ENCODE measurements around the gene STARD4. TPM values are rescaled to one million over a fixed set of nuclear protein-coding genes. Genes with fewer than 3 reads are reported as not detected.
A peak's percentile ranks its signal among the peaks of the same experiment; 100 is the strongest.

STARD4 gene
- total and polyA plus RNA-seq, 9 of the 15 experiments (the other 6 are each of a cell fraction or from before 2014, with no cell fraction given), result 28.4 to 88.0 (median 34.0) TPM

DNA sequence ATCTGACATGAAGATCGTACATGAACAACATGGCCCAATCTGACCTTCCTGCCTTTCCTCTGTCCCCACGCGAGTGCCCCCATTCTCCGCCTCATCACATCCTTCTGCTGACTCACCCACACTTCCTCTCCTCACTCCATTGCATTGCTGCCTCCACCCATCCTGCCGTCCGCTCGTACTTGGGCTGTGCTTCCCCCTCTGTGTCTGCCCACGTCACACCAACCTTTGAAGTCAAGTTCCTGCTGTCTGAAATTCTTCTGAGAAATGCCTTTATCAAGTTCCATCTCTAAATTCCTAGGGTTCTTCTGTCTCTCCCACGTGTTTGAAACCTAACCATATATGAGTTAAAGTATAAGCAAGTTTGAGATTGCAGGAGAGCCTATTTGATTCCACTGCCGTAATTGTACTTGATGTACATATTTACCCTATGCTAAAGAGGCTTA, 18.0 kb upstream of the STARD4 start (continued):
- TF ChIP-seq, protein P1, sequence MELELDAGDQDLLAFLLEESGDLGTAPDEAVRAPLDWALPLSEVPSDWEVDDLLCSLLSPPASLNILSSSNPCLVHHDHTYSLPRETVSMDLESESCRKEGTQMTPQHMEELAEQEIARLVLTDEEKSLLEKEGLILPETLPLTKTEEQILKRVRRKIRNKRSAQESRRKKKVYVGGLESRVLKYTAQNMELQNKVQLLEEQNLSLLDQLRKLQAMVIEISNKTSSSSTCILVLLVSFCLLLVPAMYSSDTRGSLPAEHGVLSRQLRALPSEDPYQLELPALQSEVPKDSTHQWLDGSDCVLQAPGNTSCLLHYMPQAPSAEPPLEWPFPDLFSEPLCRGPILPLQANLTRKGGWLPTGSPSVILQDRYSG (tag; conservative IDR thresholded peaks at IDR 0.05; ENCODE audit: low read depth), result 0 out of 2 replicates have a peak, but pooled peaks have one; percentile 34
- TF ChIP-seq ZNF324 (CRISPR knock-in tag; IDR thresholded peaks at IDR 0.05) (no peak), CHD4 (IDR thresholded peaks at IDR 0.05; ENCODE audit: insufficient read depth, insufficient replicate concordance, low read depth, low read length, poor library complexity, severe bottlenecking) (no peak), CHD1 (IDR thresholded peaks at IDR 0.05; ENCODE audit: low read length) (no peak)
- TF ChIP-seq, protein P2, sequence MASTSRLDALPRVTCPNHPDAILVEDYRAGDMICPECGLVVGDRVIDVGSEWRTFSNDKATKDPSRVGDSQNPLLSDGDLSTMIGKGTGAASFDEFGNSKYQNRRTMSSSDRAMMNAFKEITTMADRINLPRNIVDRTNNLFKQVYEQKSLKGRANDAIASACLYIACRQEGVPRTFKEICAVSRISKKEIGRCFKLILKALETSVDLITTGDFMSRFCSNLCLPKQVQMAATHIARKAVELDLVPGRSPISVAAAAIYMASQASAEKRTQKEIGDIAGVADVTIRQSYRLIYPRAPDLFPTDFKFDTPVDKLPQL (IDR thresholded peaks at IDR 0.05; ENCODE audit: extremely low read depth, insufficient read length), result no peak
- TF ChIP-seq, protein P3, sequence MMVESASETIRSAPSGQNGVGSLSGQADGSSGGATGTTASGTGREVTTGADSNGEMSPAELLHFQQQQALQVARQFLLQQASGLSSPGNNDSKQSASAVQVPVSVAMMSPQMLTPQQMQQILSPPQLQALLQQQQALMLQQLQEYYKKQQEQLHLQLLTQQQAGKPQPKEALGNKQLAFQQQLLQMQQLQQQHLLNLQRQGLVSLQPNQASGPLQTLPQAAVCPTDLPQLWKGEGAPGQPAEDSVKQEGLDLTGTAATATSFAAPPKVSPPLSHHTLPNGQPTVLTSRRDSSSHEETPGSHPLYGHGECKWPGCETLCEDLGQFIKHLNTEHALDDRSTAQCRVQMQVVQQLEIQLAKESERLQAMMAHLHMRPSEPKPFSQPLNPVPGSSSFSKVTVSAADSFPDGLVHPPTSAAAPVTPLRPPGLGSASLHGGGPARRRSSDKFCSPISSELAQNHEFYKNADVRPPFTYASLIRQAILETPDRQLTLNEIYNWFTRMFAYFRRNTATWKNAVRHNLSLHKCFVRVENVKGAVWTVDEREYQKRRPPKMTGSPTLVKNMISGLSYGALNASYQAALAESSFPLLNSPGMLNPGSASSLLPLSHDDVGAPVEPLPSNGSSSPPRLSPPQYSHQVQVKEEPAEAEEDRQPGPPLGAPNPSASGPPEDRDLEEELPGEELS (CRISPR knock-in tag; IDR thresholded peaks at IDR 0.05; ENCODE audit: borderline replicate concordance), result no peak
- TF ChIP-seq, protein P4, sequence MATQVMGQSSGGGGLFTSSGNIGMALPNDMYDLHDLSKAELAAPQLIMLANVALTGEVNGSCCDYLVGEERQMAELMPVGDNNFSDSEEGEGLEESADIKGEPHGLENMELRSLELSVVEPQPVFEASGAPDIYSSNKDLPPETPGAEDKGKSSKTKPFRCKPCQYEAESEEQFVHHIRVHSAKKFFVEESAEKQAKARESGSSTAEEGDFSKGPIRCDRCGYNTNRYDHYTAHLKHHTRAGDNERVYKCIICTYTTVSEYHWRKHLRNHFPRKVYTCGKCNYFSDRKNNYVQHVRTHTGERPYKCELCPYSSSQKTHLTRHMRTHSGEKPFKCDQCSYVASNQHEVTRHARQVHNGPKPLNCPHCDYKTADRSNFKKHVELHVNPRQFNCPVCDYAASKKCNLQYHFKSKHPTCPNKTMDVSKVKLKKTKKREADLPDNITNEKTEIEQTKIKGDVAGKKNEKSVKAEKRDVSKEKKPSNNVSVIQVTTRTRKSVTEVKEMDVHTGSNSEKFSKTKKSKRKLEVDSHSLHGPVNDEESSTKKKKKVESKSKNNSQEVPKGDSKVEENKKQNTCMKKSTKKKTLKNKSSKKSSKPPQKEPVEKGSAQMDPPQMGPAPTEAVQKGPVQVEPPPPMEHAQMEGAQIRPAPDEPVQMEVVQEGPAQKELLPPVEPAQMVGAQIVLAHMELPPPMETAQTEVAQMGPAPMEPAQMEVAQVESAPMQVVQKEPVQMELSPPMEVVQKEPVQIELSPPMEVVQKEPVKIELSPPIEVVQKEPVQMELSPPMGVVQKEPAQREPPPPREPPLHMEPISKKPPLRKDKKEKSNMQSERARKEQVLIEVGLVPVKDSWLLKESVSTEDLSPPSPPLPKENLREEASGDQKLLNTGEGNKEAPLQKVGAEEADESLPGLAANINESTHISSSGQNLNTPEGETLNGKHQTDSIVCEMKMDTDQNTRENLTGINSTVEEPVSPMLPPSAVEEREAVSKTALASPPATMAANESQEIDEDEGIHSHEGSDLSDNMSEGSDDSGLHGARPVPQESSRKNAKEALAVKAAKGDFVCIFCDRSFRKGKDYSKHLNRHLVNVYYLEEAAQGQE (IDR thresholded peaks at IDR 0.05; ENCODE audit: borderline replicate concordance), result no peak
- TF ChIP-seq, protein P4 (CRISPR knock-in tag; IDR thresholded peaks at IDR 0.05; ENCODE audit: low read depth), result no peak
- TF ChIP-seq, protein P5, sequence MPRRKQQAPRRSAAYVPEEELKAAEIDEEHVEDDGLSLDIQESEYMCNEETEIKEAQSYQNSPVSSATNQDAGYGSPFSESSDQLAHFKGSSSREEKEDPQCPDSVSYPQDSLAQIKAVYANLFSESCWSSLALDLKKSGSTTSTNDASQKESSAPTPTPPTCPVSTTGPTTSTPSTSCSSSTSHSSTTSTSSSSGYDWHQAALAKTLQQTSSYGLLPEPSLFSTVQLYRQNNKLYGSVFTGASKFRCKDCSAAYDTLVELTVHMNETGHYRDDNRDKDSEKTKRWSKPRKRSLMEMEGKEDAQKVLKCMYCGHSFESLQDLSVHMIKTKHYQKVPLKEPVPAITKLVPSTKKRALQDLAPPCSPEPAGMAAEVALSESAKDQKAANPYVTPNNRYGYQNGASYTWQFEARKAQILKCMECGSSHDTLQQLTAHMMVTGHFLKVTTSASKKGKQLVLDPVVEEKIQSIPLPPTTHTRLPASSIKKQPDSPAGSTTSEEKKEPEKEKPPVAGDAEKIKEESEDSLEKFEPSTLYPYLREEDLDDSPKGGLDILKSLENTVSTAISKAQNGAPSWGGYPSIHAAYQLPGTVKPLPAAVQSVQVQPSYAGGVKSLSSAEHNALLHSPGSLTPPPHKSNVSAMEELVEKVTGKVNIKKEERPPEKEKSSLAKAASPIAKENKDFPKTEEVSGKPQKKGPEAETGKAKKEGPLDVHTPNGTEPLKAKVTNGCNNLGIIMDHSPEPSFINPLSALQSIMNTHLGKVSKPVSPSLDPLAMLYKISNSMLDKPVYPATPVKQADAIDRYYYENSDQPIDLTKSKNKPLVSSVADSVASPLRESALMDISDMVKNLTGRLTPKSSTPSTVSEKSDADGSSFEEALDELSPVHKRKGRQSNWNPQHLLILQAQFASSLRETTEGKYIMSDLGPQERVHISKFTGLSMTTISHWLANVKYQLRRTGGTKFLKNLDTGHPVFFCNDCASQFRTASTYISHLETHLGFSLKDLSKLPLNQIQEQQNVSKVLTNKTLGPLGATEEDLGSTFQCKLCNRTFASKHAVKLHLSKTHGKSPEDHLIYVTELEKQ (CRISPR knock-in tag; IDR thresholded peaks at IDR 0.05), result no peak

Data from K562 (cell line).